T-helper 9 cell (primary cell): ENCODE data around the gene MRPL20.

Source experiments
- DNase-seq: peaks from one replicate; pipeline ENCODE4 v3.0.0-alpha.2; 2020

The MRPL20 gene

GRCh38 chr1:1359664-1360468 lies 47.2 kb downstream of the MRPL20 start:
- no peak for DNase-seq

DNA sequence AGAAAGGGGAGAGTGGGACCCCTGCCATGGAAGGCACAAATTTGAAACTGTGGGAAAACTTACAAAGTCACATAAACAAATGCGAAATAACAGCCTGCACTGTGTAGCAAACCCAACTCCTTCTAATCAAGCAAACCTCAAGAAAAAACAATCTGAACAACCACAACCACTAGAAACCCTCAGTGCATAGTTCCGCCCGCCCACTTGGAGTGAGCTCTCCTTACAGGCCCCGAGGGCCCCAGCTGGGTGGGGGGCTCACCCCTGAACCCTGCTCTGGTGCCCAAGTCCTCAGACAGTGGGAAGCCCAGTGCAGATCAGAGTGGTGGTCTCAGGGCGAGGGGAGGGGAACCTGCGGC lies 47.8 kb downstream of the MRPL20 start:
- no peak for DNase-seq

DNA sequence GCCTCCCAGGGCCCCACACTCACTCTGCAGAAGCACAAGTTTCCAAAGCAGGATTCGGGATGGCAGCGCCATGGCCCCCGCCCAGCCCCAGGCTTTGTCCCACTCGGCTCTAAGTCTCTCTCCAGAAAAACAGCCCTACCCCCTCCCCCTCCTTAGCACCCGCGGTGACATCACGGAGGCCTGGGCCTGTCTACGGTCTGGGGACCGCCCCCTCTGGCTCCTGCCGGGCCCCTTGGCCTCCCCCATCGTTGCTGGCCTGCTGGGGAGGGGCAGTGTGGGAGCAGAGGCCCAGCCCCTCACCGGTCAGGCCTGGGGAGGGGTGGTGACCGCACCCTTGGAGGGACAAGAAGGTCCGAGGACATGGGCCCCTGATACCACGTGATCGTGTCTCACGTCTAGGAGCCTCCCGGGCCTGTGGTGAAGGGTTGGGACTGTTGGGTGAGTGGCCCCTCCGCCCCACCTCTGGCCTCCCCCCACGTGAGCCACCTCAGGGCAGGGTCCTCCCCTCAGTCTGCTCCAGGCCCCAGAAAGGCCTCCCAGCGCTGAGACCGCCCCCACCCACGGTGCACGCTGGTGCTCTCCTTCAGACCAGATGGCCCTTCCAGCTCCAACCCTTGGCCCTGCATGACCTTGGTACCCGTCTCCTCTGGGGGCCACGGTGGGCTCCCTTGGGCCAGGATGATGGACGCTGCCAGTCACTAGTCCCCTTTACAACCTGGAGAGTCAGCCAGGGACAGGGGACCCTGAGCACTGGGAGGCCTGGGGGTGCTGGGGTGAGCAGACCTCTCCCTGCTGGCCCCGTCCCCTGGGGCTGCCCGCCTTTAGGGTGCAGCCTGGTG lies 48.4 kb downstream of the MRPL20 start, which contains the start of gene MXRA8:
Gene MXRA8 (minus strand): TSS at position 123 of the 839 bp plus-strand sequence. CDS start 51 bp downstream, at position 72.
- no peak for DNase-seq

GRCh38 chr1:1357871-1358432 lies 49.1 kb downstream of the MRPL20 start:
- DNase-seq, result no peak

- no peak for DNase-seq
Observed at GRCh38 chr1:1356796-1357401, 50.2 kb downstream of the MRPL20 start.

DNA sequence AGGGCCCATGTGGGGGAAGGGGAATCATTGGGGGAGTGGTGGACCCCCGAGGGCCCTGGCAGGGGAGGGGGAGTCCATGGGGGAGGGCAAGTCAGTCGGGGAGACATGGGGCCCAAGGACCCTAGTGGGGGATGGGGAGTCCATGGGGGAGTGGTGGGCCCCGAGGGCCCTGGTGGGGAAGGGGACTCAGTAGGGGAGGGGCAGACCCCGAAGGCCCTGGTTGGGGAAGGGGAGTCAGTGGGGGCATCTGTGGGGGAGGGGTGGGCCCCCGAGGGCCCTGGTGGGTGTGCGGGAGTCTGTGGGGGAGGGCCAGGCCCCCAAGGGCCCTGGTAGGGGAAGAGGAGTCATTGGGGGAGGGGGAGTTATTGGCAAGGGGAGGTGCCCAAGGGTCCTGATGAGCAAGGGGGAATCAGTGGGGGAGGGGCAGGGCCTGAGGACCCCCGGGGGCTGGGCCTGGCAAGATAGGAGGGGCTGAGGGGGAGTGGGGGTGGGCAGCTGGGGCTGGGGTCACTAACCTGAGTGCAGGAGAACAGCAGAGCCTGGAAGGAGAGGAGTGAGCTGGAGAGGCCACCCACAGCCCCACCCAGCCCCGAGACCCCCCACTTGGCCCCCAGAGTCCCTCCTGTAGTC lies 50.8 kb downstream of the MRPL20 start:
- no peak for DNase-seq

DNA sequence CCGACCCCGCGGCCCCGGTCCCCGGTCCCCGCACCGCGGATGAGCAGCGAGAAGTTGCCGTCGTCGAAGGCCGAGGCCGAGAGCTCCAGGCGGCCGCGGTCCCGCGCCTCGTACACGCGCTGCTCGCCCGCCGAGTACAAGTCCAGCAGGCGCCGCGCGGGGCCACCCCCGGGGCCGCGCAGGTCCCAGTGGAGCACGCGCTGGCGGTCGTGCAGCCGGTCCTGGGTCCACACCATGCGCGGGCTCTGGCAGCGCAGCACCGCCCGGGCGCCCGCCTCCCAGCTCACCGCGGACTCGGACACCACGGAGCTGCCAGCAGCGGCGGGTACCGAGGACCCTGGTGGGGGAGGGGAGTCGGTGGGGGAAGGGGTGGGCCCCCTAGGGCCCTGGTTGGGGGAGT lies 51.7 kb downstream of the MRPL20 start:
- DNase-seq, result no peak

DNA sequence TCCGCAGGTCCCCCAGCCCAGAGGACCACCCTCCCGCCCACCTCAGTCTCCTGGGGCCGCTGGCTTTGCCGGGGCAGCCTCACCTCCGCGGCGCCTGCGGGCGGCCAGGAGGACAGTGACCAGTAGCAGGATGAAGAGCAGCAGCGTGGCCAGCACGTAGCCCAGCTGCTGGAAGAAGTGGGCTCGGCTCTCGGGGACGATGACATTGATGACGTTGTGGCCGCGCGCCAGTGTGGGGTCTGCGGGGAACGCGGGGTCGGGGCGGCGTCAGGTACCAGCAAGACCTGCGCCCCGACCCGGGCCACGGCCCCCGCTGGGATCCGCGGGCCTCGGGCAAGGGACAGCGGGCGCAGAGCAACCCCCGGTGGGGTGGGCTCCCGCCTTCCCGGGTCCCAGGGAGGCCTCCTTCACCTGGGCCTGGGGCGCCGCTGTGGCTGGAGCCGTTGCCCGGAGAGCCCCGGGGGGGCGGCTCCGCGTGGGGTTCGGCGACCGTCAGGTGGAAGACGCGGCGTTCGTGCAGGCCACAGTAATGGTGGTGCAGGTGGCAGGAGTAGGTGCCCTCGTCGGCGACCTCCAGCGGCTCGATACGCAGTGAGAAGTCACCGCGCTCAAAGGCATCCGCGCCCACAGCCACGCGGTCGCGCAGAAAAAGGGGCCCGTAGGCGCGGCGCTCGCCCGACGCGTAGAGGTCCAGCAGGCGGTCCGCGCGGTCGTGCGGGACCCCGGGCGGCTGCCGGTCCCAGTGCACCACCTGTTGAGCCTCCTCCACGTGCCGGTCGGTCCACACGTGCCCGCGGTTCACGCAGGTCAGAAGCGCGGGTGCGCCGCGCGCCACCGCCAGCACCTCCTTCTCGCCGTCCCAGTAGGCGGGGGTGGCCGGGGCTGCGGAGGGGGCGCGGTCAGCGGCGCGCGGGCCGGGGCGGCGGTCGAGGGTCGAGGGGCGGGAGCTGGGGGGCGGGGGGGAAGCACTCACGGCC lies 52.5 kb downstream of the MRPL20 start:
- DNase-seq, result no peak

DNA sequence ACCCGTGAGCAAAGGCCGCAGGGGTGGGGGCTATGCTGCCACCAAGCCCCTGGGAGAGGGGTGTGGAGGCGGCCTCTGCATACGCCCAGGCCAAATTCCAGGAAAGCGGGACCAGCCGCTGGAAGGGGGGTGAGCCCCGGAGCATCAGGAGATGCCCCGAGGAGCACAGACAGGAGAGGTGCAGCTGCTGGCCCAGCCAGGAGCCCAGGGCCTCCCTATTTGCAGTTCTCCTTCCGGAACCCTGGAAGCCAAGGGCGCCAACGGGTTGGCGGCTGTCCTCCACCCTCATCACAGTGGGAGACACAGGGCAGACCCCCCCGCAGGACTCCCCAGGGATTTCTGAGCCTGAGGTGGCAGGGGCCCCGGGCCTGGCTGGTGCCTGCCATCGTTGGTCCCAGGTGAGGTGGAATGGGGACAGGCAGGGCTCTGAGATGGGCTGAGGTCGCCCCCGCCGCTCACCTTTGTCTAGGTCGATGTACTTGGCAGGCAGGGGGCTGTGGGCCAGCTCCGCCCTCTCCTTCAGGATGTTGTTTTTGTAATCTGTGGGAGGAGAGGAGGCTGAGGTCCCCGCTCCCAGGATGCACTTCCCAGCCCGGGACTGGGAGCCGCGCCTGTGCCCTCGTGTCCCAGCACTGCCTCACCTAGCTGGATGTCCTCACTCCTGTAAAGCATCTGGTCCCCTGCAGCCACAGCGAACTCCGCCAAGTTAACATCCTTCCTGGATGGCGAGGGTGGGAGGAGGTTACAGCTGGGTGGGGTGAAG lies 53.5 kb downstream of the MRPL20 start:
- DNase-seq, result no peak

DNA sequence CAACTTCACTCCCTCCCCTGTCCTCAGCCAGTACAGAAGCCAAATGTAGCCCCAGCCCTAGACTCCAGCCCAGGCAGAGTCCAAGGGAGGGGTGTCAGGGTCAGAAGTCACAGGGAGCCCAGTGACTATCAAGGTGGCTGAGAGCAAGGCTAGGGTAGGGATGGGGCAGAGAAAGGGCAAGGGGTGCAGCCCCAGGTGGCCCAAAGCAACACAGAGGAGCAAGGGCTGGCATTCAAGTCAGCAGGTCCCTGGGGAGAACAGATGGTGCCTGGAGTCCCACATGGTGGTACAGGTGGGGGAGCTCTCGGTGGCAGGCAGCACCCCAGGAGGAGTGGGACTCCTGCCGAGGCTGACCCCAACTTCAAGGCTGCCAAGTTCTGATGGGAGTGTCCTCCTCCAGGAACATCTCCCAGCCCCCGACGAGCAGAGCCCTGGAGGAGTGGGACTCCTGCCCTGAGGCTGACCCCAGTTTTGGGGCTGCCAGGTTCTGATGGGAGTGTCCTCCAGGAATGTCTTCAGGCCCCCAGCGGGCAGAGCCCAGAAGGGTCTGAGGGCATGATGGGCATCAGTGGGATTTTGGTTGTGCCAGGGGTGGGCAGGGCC lies 54.2 kb downstream of the MRPL20 start:
- DNase-seq, result no peak
